GM12878 (cell line): Measurements from ENCODE around the gene SNED1. TPM values are rescaled to one million over a fixed set of nuclear protein-coding genes. Genes with fewer than 3 reads are reported as not detected.

ENCODE experiments used
- ATAC-seq: fragments of 200-7000 bp; cut with Tn5 transposase; 3 replicates; pipeline ENCODE4 v1.9.1; 2020; ENCODE audit warnings: mild to moderate bottlenecking, moderate library complexity
- BruUV-seq: library from RNA; stranded (reverse); fragments of 400-500 nt; replicated peaks from 2 replicates; lab custom pipeline; 2021; lab: Mats Ljungman, UMichigan
- CTCF ChIA-PET: fragments of 300-600 bp; sonication (Branson Sonifier 250); formaldehyde crosslinking; extraction: SDS; loops from one replicate; lab custom pipeline; 2021; ENCODE audit warnings: inconsistent platforms; lab: Yijun Ruan, JAX
- POLR2A ChIA-PET: fragments of 350-600 bp; formaldehyde crosslinking; extraction: SDS; loops from one replicate; lab custom pipeline; 2021; ENCODE audit warnings: inconsistent platforms; lab: Charles Lee
- RAD21 ChIA-PET: fragments of 300-600 bp; sonication (Branson Sonifier 250); formaldehyde crosslinking; loops from one replicate; lab custom pipeline; 2023; ENCODE audit warnings: antibody characterized with exemption; ENCODE audit not compliant: unreplicated experiment; lab: Charles Lee
- SMC1A ChIA-PET: fragments of 300-600 bp; sonication (Branson Sonifier 250); formaldehyde crosslinking; loops from one replicate; lab custom pipeline; 2023; ENCODE audit not compliant: unreplicated experiment, uncharacterized antibody; lab: Charles Lee
- DNase-seq: peaks from one replicate; pipeline ENCODE4 v3.0.0-alpha.2; 2011; ENCODE audit warnings: low read depth, low spot score
- FAIRE-seq: peaks from 3 replicates; lab custom pipeline; 2011; peaks lifted over from hg19 to GRCh38; lab: Jason Lieb, UNC
- H2AFZ ChIP-seq: 2 replicates; pipeline ENCODE4 v1.6.0; 2011; ENCODE audit warnings: low read depth, low read length, control low read depth; ENCODE audit not compliant: control insufficient read depth
- H3K27ac ChIP-seq: 2 replicates; pipeline ENCODE4 v1.5.1; 2011; ENCODE audit warnings: control low read depth; ENCODE audit not compliant: control insufficient read depth, insufficient read depth
- H3K27me3 ChIP-seq, 2 experiments: replicated peaks in 1 of 2; 2 replicates each; pipeline versions ENCODE4 v1.6.0 to v1.6.1; 2011; ENCODE audit warnings: low read length in 1 of 2; ENCODE audit not compliant: control insufficient read depth in 2 of 2, insufficient read depth in 2 of 2
- H3K36me3 ChIP-seq, 2 experiments: 2 replicates each; pipeline ENCODE4 v1.5.1; 2011; ENCODE audit warnings: low read length in 1 of 2; ENCODE audit not compliant: control insufficient read depth in 2 of 2, insufficient read depth in 2 of 2
- H3K4me1 ChIP-seq: 2 replicates; pipeline ENCODE4 v1.6.1; 2011; ENCODE audit warnings: mild to moderate bottlenecking, low read length, moderate library complexity, mixed read lengths; ENCODE audit not compliant: control insufficient read depth, insufficient read depth
- H3K4me2 ChIP-seq: 2 replicates; pipeline ENCODE4 v1.6.0; 2011; ENCODE audit warnings: control low read depth; ENCODE audit not compliant: control insufficient read depth, insufficient read depth
- H3K4me3 ChIP-seq: fragments of 200-600 bp; sonication (generic); 2 replicates; pipeline ENCODE4 v1.5.1; 2016
- H3K79me2 ChIP-seq: 2 replicates; pipeline ENCODE4 v1.6.0; 2011; ENCODE audit warnings: low read length; ENCODE audit not compliant: control insufficient read depth, insufficient read depth
- H3K9ac ChIP-seq: 2 replicates; pipeline ENCODE4 v1.8.0; 2011; ENCODE audit warnings: low read length, control low read depth, mixed read lengths; ENCODE audit not compliant: control insufficient read depth, insufficient read depth
- H3K9me3 ChIP-seq: replicated peaks from 3 replicates; pipeline ENCODE4 v1.5.1; 2011; ENCODE audit warnings: mild to moderate bottlenecking, low read length; ENCODE audit not compliant: control insufficient read depth, insufficient read depth
- H4K20me1 ChIP-seq: 2 replicates; pipeline ENCODE4 v1.6.0; 2011; ENCODE audit not compliant: control insufficient read depth, insufficient read depth
- HDGF ChIP-seq: fragments of 450-650 bp; IDR thresholded peaks from 2 replicates; pipeline ENCODE4 v1.6.1; 2016; ENCODE audit warnings: antibody characterized with exemption
- JUND ChIP-seq: IDR thresholded peaks from 2 replicates; pipeline ENCODE4 v1.6.1; 2012; ENCODE audit warnings: low read depth, mild to moderate bottlenecking, low read length, improper control_type of control experiment, moderate library complexity
- LARP7 ChIP-seq: fragments of 450-650 bp; IDR thresholded peaks from 2 replicates; pipeline ENCODE4 v1.6.1; 2017; ENCODE audit warnings: mild to moderate bottlenecking
- PAX8 ChIP-seq: fragments of 450-650 bp; IDR thresholded peaks from 2 replicates; pipeline ENCODE4 v1.6.1; 2017; ENCODE audit warnings: mild to moderate bottlenecking, moderate library complexity
- PRDM15 ChIP-seq: fragments of 450-650 bp; formaldehyde crosslinking; IDR thresholded peaks from 2 replicates; pipeline ENCODE4 v1.4.0; 2020; ENCODE audit warnings: mild to moderate bottlenecking, moderate library complexity
- RAD51 ChIP-seq: fragments of 450-650 bp; IDR thresholded peaks from 2 replicates; pipeline ENCODE4 v1.6.1; 2016; ENCODE audit warnings: moderate library complexity, mild to moderate bottlenecking, inconsistent platforms
- RFX5 ChIP-seq: IDR thresholded peaks from 2 replicates; pipeline ENCODE4 v1.6.1; 2011; ENCODE audit warnings: low read depth, low read length, improper control_type of control experiment
- SIX5 ChIP-seq: IDR thresholded peaks from 2 replicates; pipeline ENCODE4 v1.6.1; 2011; ENCODE audit warnings: mild to moderate bottlenecking, low read depth, low read length, moderate library complexity; ENCODE audit not compliant: severe bottlenecking
- TCF12 ChIP-seq: IDR thresholded peaks from 2 replicates; pipeline ENCODE4 v1.6.1; 2011; ENCODE audit warnings: low read depth, mild to moderate bottlenecking, low read length
- ZNF622 ChIP-seq: fragments of 450-650 bp; IDR thresholded peaks from 2 replicates; pipeline ENCODE4 v1.6.1; 2017; ENCODE audit warnings: mild to moderate bottlenecking, inconsistent platforms
- WGBS: methylation state at CpG from one replicate; pipeline ENCODE4 v1.1.6; 2016; ENCODE audit warnings: low lambda C conversion rate; ENCODE audit not compliant: insufficient replicate concordance, insufficient coverage; ENCODE audit errors: missing lambda C conversion rate; 5-methylcytosine and 5-hydroxymethylcytosine counted together
- in situ Hi-C: fragments of 300-500 bp; cut with MboI; formaldehyde crosslinking; loops from 9 replicates; pipeline ENCODE4 v1.14.3; 2018; ENCODE audit warnings: mixed read lengths
- intact Hi-C: fragments of 100-400 bp; cut with micrococcal nuclease; formaldehyde crosslinking; loops from one replicate; pipeline ENCODE4 v1.14.2; 2022; ENCODE audit not compliant: unreplicated experiment
- polyA plus RNA-seq, 11 experiments: library from polyadenylated mRNA; depleted of rRNA in 4 of 11; unstranded in 6 of 11; stranded (reverse) in 5 of 11; fragments of >200 nt; fragmentation: Nextera tagmentation in 4 of 11; fragmentation: Illumina TruSeq in 1 of 11; extraction: Ambion mirVana in 4 of 11; extraction: Trizol in 1 of 11; gene quantifications; 1 replicate in 1 of 11; 2 replicates in 10 of 11; pipeline versions ENCODE4 v1.2.1 to v1.2.3, GENCODE V29; 2011 to 2016; ENCODE audit warnings: inconsistent platforms in 2 of 11, missing spikeins in 2 of 11, low read depth in 1 of 11
- total RNA-seq, 4 experiments: library from RNA; depleted of rRNA in 3 of 4; stranded (reverse); fragments of >200 nt in 3 of 4; fragmentation: Illumina TruSeq in 1 of 4; extraction: Trizol in 1 of 4; gene quantifications; 2 replicates each; pipeline versions ENCODE4 v1.2.1 to v1.2.3, GENCODE V29; 2013 to 2021
- TF ChIP-seq, protein P1 (sequence below): fragments of 450-650 bp; IDR thresholded peaks from 2 replicates; pipeline ENCODE4 v1.6.1; 2016; ENCODE audit warnings: mild to moderate bottlenecking

Gene SNED1
- total and polyA plus RNA-seq, 10 of the 15 experiments (the other 5 are each of a cell fraction or from before 2014, with no cell fraction given), result 0.05 to 8.4 (median 3.0) TPM

GRCh38 chr2:241109210-241110088 is 111.0 kb downstream of the SNED1 start (continued):
- TF ChIP-seq PRDM15, result no peak
- TF ChIP-seq RAD51, result no peak
- TF ChIP-seq PAX8, result no peak
- TF ChIP-seq JUND, result no peak
- no peak for TF ChIP-seq RFX5
- no peak for TF ChIP-seq SIX5

DNA sequence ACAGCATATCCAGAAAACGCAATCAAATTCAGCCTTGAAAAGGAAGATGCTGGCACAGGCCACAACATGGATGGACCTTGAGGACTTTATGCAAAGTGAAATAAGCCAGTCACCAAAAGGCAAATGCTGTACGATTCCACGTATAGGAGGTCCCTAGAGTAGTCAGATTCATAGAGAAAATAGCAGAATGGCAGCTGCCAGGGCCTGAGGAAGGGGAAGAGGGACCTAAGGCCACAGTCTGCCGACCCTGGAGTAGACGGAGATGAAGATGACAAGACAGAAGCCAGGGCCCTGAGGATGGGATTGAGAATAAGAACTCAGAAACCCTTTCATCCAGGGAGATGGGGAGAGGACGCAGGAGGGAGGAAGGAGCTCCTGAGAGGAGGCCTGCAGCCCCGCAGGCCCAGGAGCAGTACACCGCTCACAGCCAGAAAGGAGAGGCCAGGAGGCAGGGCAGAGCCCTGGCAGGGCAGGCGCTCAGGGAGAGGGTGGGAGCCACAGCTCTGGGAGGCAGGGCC is 111.7 kb downstream of the SNED1 start:
- POLR2A ChIA-PET, result interaction anchor here (0.8 to 5.2 kb wide), 7 partner anchors 8 to 23 kb away, joined by 3 to 54 read pairs (median 4); partner anchors contain the start of gene MTERF4
- Histone ChIP-seq H3K9ac (peak overlapping the region; percentile 56), H3K27me3 (no peaks in the 10 kb centered on the region), H3K4me3 (peak overlapping the region; percentile 11), H3K9me3 (no peaks in the 10 kb centered on the region), H3K79me2 (peaks cover 30% of the 10 kb centered on the region), H2AFZ (peak overlapping the region; percentile 69), H3K27ac (peak overlapping the region; percentile 82), H3K4me2 (peak overlapping the region; percentile 90), H3K4me1 (peaks cover 33% of the 10 kb centered on the region), H4K20me1 (no peaks in the 10 kb centered on the region), H3K36me3 (peaks cover 6 to 12% of the 10 kb centered on the region in 2 experiments; a peak in 3 of 4 replicates)
- in situ Hi-C loops (no loop called here), intact Hi-C loops (loop anchor here (1.0 kb wide), 1 partner anchor 17 kb away; no protein-coding TSS in a partner anchor)
- FAIRE-seq, result peak; percentile 84
- ATAC-seq, result no peak; the same call in 2 of the 3 replicates
- TF ChIP-seq TCF12 (no peak), LARP7 (no peak), ZNF622 (no peak), HDGF (0 out of 2 replicates have a peak, but pooled peaks have one; percentile 10)
- TF ChIP-seq, protein P1, sequence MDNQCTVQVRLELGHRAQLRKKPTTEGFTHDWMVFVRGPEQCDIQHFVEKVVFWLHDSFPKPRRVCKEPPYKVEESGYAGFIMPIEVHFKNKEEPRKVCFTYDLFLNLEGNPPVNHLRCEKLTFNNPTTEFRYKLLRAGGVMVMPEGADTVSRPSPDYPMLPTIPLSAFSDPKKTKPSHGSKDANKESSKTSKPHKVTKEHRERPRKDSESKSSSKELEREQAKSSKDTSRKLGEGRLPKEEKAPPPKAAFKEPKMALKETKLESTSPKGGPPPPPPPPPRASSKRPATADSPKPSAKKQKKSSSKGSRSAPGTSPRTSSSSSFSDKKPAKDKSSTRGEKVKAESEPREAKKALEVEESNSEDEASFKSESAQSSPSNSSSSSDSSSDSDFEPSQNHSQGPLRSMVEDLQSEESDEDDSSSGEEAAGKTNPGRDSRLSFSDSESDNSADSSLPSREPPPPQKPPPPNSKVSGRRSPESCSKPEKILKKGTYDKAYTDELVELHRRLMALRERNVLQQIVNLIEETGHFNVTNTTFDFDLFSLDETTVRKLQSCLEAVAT, result peak; percentile 97
- RAD21 ChIA-PET, result interaction anchor here (0.8 to 4.9 kb wide), 10 partner anchors 8 to 41 kb away, joined by 3 to 43 read pairs (median 3); partner anchors contain the start of genes MTERF4, PASK and PPP1R7
- 4% methylated on average over 9 of the region's 9 CpGs for WGBS
- SMC1A ChIA-PET, result interaction anchor here (0.6 to 6.5 kb wide), 11 partner anchors 8 to 731 kb away, joined by 3 to 53 read pairs (median 5); partner anchors contain the start of genes MTERF4, PASK and PPP1R7
- DNase-seq, result no peak
- CTCF ChIA-PET, result interaction anchor here (0.6 to 2.0 kb wide), 7 partner anchors 10 to 488 kb away, joined by 3 to 10 read pairs (median 5); partner anchors contain the start of genes PASK and PPP1R7
- no TSS peak for BruUV-seq
